HG03097 (cell line): ENCODE measurements around the gene GRIN2A.

ENCODE experiments used
- ATAC-seq: cut with Tn5 transposase; IDR thresholded peaks from one replicate; pipeline ENCODE4 v1.9.1; 2021; ENCODE audit not compliant: unreplicated experiment, low FRiP score

The GRIN2A gene

DNA sequence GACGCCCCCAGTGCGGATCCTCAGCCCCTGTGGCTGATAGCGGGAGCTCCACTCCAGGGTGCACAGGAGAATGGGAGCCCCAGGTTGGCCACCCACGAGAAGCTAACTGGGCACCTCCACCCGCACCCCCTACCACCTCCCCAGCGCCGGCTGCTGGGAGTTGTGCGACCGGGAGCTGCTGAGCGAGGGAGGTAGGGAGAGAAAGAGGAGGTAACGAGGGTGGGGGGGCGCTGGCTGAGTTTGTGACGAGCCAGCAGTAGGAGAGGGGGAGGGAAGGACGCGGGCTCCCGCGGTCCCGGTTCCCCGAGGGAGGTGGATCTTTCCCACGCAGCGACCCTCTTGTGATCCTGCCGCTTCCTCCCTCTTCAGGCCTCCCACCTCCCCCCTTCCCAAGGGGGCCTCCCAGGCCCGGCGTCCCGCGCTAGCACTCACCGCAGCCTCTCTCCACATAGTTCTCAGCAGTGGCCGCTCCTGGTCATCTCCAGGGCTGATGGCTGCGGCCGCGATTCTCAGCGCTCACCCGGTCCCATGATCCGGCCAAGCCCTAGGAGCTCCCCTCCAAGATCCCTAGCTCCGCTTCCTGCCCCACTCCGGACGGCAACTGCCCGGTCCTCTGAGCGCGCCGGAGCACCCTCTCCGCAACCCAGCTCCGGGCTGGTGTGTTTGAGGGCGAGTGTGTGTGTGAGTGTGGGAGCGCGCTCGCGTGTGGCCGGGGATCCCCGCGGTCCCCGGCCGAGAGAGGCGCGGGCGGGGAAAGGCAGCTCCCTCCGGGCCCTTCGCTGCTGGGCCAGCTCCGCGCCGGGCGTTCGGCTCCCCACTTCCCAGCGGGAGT, at the start of gene GRIN2A:
TSS of gene GRIN2A (minus strand) at position 207 of the 832 bp plus-strand sequence. CDS start 2,017 bp downstream, outside the sequence.
- ATAC-seq = no peak

- no peak for ATAC-seq
Observed at GRCh38 chr16:10231563-10231962, 49.3 kb upstream of the GRIN2A start.

DNA sequence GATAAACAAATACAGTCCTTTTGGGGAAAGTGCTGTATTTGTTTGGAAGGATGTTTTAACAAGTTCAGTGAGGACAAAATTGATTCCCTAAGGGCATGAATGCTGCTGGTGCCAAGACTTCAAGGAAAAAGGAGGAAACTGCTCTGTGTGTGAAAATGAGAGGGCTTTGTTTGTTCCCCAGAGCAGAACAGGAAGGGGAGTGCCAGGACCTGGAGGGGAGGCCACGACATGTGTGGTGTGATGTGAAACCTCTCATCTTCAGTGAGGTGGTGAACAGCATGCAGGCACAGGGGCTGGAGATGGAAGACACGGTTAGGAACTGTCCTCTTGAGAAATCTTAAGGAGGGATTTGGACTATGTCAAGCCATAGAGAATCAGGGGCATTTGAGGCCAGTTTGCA, 46.6 kb upstream of the GRIN2A start:
- peak; percentile 54 for ATAC-seq

DNA sequence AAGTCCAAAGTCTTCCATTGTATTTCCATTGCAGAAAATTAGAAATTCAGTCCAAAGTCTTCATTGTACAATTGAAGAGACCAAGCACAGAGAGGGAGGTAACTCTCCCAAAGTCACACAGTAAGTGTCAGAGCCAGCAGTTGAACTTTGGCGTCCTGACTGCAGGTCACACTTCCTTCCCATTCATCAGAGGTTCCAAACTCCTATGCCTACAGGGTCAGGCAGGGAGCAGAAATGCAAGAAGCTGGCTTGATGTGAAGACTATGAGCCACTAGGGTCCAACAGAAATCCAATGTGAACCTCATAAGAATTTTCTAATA, 44.7 kb upstream of the GRIN2A start:
- no peak for ATAC-seq

GRCh38 chr16:10226141-10226986, 44.1 kb upstream of the GRIN2A start:
- no peak for ATAC-seq

- no peak for ATAC-seq
Observed at GRCh38 chr16:10225653-10226052, 43.4 kb upstream of the GRIN2A start.

GRCh38 chr16:10224850-10225249, 42.6 kb upstream of the GRIN2A start:
- ATAC-seq = no peak

DNA sequence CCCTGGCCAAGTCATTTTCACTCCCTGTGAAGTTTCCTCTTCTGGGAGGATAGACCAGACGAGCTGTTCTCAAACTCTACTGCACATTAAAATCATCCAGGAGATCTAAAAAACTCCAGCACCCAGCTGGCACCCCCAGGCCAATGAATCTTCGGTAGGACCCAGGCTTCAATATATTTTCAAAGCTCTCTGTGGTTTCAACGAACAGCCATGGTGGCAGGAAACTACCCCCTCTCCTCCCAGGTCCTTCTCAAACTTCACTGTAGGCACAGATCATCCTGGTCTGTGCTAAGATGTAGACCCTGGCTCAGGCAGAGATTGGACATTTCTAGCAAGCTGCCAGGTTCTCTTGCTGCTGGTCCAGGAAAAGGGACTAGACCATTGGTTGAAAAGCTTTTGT, 38.7 kb upstream of the GRIN2A start:
- no peak for ATAC-seq

DNA sequence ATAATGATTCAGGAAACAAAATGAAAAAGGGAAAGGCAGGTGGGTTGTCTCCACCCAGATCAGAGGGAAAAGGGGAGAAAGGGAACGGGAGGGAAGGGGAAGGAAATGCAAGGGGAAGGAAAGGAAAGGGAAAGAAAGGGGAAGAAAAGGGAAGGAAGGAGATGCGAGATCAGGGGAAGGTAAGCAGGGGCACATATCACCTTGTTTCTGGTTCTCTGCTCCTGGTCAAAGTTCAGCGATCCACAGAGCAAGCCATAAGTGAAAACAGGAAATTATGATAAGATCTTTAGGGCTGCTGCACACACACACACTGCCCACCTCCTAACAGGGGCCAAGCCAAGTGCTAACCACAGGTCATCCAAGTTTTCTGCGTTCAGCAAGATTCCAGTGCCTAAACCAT, 37.5 kb upstream of the GRIN2A start:
- no peak for ATAC-seq

DNA sequence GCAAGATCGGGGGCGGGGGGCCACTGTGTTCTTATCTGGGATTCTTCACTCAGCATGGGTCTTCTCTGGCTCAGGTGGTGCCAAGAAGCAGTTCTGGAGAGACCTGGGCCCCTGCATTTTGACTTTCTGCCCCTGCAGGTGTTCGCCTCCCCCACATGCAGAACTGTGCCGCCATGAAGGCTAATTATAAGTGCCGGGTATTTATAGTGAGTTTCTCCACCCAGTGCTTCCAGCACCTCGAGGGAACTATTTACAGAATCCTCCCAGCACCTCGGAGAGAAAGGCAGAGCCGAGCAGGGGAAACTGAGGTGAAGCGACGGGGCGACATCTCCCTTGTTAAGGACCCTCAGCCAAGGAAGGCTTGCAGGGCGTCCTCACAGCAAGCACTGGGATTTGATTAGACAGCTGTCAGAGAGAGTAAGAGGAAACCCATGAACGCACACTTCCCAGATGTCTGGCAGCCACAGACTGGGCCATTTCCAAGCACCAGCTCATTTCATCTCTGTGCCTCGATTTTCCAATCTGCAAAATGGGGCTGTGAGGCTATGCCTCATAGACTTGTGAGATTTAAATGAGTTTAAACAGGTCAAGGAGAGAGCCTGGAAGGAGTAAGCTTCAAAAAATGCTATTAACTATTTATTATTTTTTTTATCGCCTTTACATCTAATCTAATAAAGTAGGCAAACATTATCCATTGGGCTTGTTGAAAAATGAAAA, 36.4 kb upstream of the GRIN2A start:
- no peak for ATAC-seq

DNA sequence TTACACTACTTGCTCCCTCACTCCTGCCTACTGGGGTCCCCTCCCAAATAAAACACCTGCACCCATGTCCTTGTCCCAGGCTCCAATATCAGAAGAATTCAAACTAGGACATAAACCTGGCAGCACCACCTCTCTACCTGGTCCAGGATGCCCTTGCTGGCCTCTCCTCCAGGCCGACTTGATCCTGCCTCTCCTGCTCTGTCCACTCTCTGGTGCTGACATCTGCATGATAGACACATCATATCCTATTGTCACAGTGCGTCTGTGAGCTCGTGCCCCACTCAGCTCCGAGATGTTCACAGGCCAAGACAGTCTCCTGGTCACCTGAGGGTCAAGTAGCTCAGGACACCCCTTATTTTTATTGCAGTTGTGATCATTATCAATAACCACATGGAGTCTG, 31.5 kb upstream of the GRIN2A start:
- ATAC-seq = no peak

DNA sequence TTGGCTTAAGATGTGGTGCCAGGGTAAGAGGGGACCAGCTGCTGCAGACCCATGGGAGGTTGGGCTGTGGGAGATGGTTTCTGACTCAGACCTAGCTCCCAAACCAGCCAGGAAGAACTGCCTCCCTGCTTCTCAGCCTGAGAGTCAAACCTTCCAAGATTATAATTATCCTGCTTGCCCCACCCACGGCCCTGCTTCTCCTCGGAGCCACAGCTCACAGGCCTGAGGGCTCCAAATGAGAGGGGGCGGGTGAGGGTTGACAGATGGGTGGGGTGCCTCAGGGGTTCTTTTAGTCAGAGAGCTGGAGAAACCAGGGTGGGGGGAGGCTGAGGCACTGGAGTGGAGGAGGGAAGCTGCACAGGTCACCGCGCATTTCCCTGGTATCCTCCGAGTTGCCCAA, 28.7 kb upstream of the GRIN2A start:
- ATAC-seq = no peak

GRCh38 chr16:10206865-10207264, 24.6 kb upstream of the GRIN2A start:
- ATAC-seq = no peak

GRCh38 chr16:10206215-10206614, 24.0 kb upstream of the GRIN2A start:
- ATAC-seq = no peak

DNA sequence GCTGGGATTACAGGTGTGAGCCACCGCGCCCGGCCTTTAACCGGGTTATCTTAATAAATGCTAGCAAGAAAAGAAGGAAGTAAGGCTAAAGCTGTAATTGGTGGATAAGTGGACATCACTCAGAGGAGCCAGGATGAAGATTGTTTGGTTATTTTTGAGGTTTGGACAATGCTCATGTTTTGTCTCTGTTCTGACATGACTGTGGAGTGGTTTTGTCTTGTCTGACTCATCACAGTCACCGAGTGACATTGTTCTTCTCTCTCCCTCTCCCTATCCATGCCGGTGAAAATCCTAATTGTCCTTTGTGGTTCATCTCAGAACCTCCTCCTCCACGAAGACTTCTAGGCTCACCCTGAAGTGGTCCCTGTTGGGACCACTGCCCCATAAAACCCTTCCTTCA, 23.5 kb upstream of the GRIN2A start:
- no peak for ATAC-seq

- ATAC-seq = no peak
Observed at GRCh38 chr16:10202649-10203048, 20.4 kb upstream of the GRIN2A start.

DNA sequence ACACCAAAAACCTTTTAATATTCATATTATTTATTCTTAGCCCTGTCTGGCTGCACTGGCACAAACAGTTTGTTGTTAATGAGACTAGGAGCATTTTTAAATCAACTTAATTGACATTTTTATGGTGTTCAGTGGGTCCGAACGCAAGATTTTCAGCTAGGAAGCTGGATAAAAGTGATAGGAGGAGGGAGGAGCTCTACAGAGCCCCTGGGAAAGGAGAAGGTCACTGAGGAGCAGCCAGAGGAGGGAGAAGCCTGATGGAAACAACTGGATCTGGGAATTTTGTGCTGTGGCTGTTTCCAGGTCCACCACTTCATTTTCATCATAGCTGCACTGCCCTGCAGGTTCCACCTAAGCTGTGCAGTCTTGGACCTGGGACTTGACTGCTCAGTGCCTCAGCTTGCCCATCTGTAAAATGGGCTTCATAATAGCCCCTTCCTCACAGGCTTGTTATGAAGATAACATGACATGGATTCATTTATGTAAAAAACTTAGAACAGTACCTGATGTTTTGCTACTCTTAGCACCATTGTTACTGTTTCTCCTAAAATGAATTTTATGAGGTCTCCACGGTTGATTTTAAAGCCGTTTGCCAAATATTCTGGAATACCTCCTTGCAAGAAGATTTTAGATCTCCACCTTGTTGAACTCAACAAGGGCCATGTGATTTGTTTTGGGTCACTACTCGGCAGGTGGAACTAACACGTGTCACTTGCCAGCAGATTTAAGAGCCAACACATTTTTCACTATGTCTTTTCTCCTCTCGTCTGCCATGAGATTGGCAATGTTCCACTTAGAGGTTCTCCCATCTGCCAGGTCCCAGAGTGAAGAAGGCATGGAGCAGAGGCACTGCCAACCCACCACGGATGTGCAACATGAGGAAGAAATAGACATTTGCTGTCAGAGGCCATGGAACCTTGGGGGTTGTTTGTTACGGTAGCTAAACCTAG, 18.7 kb upstream of the GRIN2A start:
- no peak for ATAC-seq

GRCh38 chr16:10196999-10197398, 14.8 kb upstream of the GRIN2A start:
- no peak for ATAC-seq

- ATAC-seq = no peak
Observed at GRCh38 chr16:10191096-10191495, 8.9 kb upstream of the GRIN2A start.

- no peak for ATAC-seq
Observed at GRCh38 chr16:10189861-10190390, 7.7 kb upstream of the GRIN2A start.
